ENCODE data around the gene DMWD. TPM values are rescaled to one million over a fixed set of nuclear protein-coding genes. Genes with fewer than 3 reads are reported as not detected.
A peak's percentile ranks its signal among the peaks of the same experiment; 100 is the strongest.

The DMWD gene
- total RNA-seq, 1 donor from 2014 or later, result 20.4 TPM

GRCh38 chr19:45772912-45773311, 19.7 kb downstream of the DMWD start:
- Histone ChIP-seq H3K9ac (ENCODE audit: low read depth in 1 of 3, low read length in 3 of 3) (no peak overlapping the region), H3K9me3 (ENCODE audit: control insufficient read depth in 3 of 3, low read length in 3 of 3) (no peaks in the 10 kb centered on the region), H3K4me3 (ENCODE audit: low read length in 3 of 3) (no peak overlapping the region), H3K36me3 (ENCODE audit: control insufficient read depth in 3 of 3, insufficient read depth in 3 of 3, low read length in 3 of 3) (peaks cover 19 to 37% (median 35%) of the 10 kb centered on the region in 3 donors), H3K4me1 (ENCODE audit: control insufficient read depth in 3 of 3, insufficient read depth in 3 of 3, low read length in 3 of 3) (peaks cover 12 to 35% (median 16%) of the 10 kb centered on the region in 3 donors), H3K27me3 (ENCODE audit: control insufficient read depth in 3 of 3, insufficient read depth in 3 of 3, low read length in 3 of 3) (no peaks in the 10 kb centered on the region), H3K27ac (ENCODE audit: low read depth, low read length) (no peak overlapping the region)

DNA sequence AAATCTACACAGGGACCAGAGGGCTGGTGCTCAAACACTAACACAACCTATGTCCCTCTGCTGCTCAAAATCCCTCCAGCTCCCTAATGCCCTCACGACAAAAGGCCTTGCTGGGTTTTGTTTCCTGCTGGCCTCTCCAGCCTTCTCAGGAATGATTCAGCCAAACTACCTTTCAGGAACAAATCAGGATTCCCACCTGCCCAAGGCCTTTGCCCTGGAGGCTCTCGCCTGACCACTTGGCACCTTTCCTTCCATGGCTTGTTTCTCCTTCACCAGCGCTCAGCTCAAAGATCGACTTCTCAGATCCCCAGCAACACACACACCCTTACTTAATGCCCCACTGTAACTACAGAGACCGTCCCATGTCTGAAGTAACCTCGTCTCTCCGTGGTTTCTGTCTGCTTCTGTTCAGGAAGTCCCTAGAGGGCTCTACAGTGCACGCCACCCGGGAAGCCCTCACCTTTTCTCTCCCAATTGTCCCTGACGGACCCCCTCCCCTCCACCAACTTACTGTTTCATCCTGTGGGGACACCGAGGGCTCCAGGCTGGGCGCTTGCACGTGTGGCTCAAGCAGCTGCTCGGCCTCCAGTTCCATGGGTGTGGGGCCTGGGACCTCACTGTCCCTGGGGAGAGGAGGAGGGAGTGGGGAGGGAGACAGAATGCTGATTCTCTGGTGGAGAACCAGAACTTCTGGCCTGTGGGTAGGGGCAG, 20.4 kb downstream of the DMWD start:
- Histone ChIP-seq H3K4me1 (ENCODE audit: control insufficient read depth in 3 of 3, insufficient read depth in 3 of 3, low read length in 3 of 3) (peaks cover 15 to 41% (median 16%) of the 10 kb centered on the region in 3 donors), H3K9me3 (ENCODE audit: control insufficient read depth in 3 of 3, low read length in 3 of 3) (no peaks in the 10 kb centered on the region), H3K9ac (ENCODE audit: low read depth in 1 of 3, low read length in 3 of 3) (peak overlapping the region in 1 of 3 donors; percentile 40), H3K36me3 (ENCODE audit: control insufficient read depth in 3 of 3, insufficient read depth in 3 of 3, low read length in 3 of 3) (peaks cover 13 to 31% (median 29%) of the 10 kb centered on the region in 3 donors), H3K27me3 (ENCODE audit: control insufficient read depth in 3 of 3, insufficient read depth in 3 of 3, low read length in 3 of 3) (no peaks in the 10 kb centered on the region), H3K27ac (ENCODE audit: low read depth, low read length) (no peak overlapping the region), H3K4me3 (ENCODE audit: low read length in 3 of 3) (no peak overlapping the region)

GRCh38 chr19:45771311-45771933, 21.2 kb downstream of the DMWD start:
- Histone ChIP-seq H3K9me3 (ENCODE audit: control insufficient read depth in 3 of 3, low read length in 3 of 3) (no peaks in the 10 kb centered on the region), H3K9ac (ENCODE audit: low read depth in 1 of 3, low read length in 3 of 3) (peak overlapping the region in 2 of 3 donors; percentile 34 to 79), H3K36me3 (ENCODE audit: control insufficient read depth in 3 of 3, insufficient read depth in 3 of 3, low read length in 3 of 3) (peaks cover 6 to 22% (median 20%) of the 10 kb centered on the region in 3 donors), H3K27me3 (ENCODE audit: control insufficient read depth in 3 of 3, insufficient read depth in 3 of 3, low read length in 3 of 3) (no peaks in the 10 kb centered on the region), H3K4me3 (ENCODE audit: low read length in 3 of 3) (peak overlapping the region in 2 of 3 donors; percentile 22 to 54), H3K27ac (ENCODE audit: low read depth, low read length) (peak overlapping the region; percentile 93), H3K4me1 (ENCODE audit: control insufficient read depth in 3 of 3, insufficient read depth in 3 of 3, low read length in 3 of 3) (peaks cover 23 to 50% (median 24%) of the 10 kb centered on the region in 3 donors)

DNA sequence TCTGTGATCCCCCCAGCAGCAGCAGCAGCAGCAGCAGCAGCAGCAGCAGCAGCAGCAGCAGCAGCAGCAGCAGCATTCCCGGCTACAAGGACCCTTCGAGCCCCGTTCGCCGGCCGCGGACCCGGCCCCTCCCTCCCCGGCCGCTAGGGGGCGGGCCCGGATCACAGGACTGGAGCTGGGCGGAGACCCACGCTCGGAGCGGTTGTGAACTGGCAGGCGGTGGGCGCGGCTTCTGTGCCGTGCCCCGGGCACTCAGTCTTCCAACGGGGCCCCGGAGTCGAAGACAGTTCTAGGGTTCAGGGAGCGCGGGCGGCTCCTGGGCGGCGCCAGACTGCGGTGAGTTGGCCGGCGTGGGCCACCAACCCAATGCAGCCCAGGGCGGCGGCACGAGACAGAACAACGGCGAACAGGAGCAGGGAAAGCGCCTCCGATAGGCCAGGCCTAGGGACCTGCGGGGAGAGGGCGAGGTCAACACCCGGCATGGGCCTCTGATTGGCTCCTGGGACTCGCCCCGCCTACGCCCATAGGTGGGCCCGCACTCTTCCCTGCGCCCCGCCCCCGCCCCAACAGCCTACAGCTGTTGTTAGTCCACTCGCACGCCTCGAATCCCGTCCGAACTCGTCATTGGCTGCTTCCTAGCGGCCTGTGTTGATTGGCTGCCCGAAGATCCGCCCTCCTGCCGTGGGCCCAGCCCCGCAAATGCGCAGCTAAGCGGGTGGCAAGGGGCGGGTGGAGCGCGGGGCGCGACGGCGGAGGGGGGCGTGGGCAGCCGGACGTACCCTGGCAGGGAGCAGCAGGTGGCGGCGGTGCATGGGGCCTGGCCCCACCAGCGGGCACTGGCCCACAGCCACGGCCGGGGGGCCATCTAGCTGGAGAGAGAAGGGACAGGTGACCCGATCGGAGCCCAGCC, 22.2 kb downstream of the DMWD start:
- Histone ChIP-seq H3K9ac (ENCODE audit: low read depth in 1 of 3, low read length in 3 of 3) (peak overlapping the region; percentile 57 to 90 (median 76)), H3K36me3 (ENCODE audit: control insufficient read depth in 3 of 3, insufficient read depth in 3 of 3, low read length in 3 of 3) (peaks cover 7 to 25% (median 19%) of the 10 kb centered on the region in 3 donors), H3K27ac (ENCODE audit: low read depth, low read length) (peak overlapping the region; percentile 93), H3K9me3 (ENCODE audit: control insufficient read depth in 3 of 3, low read length in 3 of 3) (no peaks in the 10 kb centered on the region), H3K27me3 (ENCODE audit: control insufficient read depth in 3 of 3, insufficient read depth in 3 of 3, low read length in 3 of 3) (no peaks in the 10 kb centered on the region), H3K4me3 (ENCODE audit: low read length in 3 of 3) (peak overlapping the region; percentile 74 to 95 (median 91)), H3K4me1 (ENCODE audit: control insufficient read depth in 3 of 3, insufficient read depth in 3 of 3, low read length in 3 of 3) (peaks cover 29 to 60% (median 34%) of the 10 kb centered on the region in 3 donors)

DNA sequence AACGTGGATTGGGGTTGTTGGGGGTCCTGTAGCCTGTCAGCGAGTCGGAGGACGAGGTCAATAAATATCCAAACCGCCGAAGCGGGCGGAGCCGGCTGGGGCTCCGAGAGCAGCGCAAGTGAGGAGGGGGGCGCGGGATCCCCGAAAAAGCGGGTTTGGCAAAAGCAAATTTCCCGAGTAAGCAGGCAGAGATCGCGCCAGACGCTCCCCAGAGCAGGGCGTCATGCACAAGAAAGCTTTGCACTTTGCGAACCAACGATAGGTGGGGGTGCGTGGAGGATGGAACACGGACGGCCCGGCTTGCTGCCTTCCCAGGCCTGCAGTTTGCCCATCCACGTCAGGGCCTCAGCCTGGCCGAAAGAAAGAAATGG, 22.8 kb downstream of the DMWD start:
- H3K36me3 ChIP-seq (ENCODE audit: control insufficient read depth in 3 of 3, insufficient read depth in 3 of 3, low read length in 3 of 3), result peaks cover 7 to 25% (median 19%) of the 10 kb centered on the region in 3 donors
- H3K9ac ChIP-seq (ENCODE audit: low read depth in 1 of 3, low read length in 3 of 3), result peak overlapping the region; percentile 57 to 90 (median 76)
- H3K9me3 ChIP-seq (ENCODE audit: control insufficient read depth in 3 of 3, low read length in 3 of 3), result no peaks in the 10 kb centered on the region
- peaks cover 34 to 66% (median 40%) of the 10 kb centered on the region in 3 donors for H3K4me1 ChIP-seq (ENCODE audit: control insufficient read depth in 3 of 3, insufficient read depth in 3 of 3, low read length in 3 of 3)
- H3K4me3 ChIP-seq (ENCODE audit: low read length in 3 of 3), result peak overlapping the region; percentile 74 to 95 (median 91)
- H3K27me3 ChIP-seq (ENCODE audit: control insufficient read depth in 3 of 3, insufficient read depth in 3 of 3, low read length in 3 of 3), result no peaks in the 10 kb centered on the region
- H3K27ac ChIP-seq (ENCODE audit: low read depth, low read length), result peak overlapping the region; percentile 93

GRCh38 chr19:45768984-45769782, 23.5 kb downstream of the DMWD start, which contains the start of gene SIX5:
SIX5 (minus strand) TSS chr19:45769252; CDS start chr19:45768844, 408 bp downstream.
- Histone ChIP-seq H3K4me3 (ENCODE audit: low read length in 3 of 3) (peak within 1 kb of the TSS; percentile 79 to 95 (median 91)), H3K4me1 (ENCODE audit: control insufficient read depth in 3 of 3, insufficient read depth in 3 of 3, low read length in 3 of 3) (peaks cover 40 to 72% (median 46%) of the 10 kb centered on the region in 3 donors), H3K27me3 (ENCODE audit: control insufficient read depth in 3 of 3, insufficient read depth in 3 of 3, low read length in 3 of 3) (no peaks in the 10 kb centered on the region)

DNA sequence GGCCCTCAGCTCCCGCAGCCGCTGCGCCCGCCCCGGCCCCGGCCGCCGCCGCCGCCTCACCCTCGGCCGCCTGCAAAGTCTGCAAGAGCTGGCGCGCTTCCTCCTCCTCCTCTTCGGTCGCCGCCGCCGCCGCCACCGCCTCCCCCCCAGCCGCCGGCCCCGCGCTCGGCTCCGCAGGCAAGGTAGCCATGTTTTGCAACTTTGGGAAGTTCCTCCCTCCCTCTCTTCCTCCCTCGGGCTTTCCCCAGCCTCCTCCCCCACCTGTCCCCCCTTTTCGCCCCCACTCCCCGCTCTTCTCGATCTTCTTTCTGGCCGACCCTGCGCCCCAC, 24.0 kb downstream of the DMWD start:
- H3K9me3 ChIP-seq (ENCODE audit: control insufficient read depth in 3 of 3, low read length in 3 of 3), result no peaks in the 10 kb centered on the region
- H3K9ac ChIP-seq (ENCODE audit: low read depth in 1 of 3, low read length in 3 of 3), result peak overlapping the region; percentile 77 to 90 (median 85)
- H3K4me1 ChIP-seq (ENCODE audit: control insufficient read depth in 3 of 3, insufficient read depth in 3 of 3, low read length in 3 of 3), result peaks cover 45 to 77% (median 52%) of the 10 kb centered on the region in 3 donors
- peaks cover 6 to 20% (median 16%) of the 10 kb centered on the region in 3 donors for H3K36me3 ChIP-seq (ENCODE audit: control insufficient read depth in 3 of 3, insufficient read depth in 3 of 3, low read length in 3 of 3)
- H3K4me3 ChIP-seq (ENCODE audit: low read length in 3 of 3), result peak overlapping the region; percentile 74 to 95 (median 91)
- no peaks in the 10 kb centered on the region for H3K27me3 ChIP-seq (ENCODE audit: control insufficient read depth in 3 of 3, insufficient read depth in 3 of 3, low read length in 3 of 3)
- H3K27ac ChIP-seq (ENCODE audit: low read depth, low read length), result peak overlapping the region; percentile 93

More at GRCh38 chr19:45768984-45769782, 23.5 kb downstream of the DMWD start, which contains the start of gene SIX5:
- Histone ChIP-seq H3K9me3 (ENCODE audit: control insufficient read depth in 3 of 3, low read length in 3 of 3) (no peaks in the 10 kb centered on the region), H3K36me3 (ENCODE audit: control insufficient read depth in 3 of 3, insufficient read depth in 3 of 3, low read length in 3 of 3) (peaks cover 6 to 21% (median 16%) of the 10 kb centered on the region in 3 donors), H3K27ac (ENCODE audit: low read depth, low read length) (peak within 1 kb of the TSS; percentile 93), H3K9ac (ENCODE audit: low read depth in 1 of 3, low read length in 3 of 3) (peak within 1 kb of the TSS; percentile 81 to 92 (median 90))

DNA sequence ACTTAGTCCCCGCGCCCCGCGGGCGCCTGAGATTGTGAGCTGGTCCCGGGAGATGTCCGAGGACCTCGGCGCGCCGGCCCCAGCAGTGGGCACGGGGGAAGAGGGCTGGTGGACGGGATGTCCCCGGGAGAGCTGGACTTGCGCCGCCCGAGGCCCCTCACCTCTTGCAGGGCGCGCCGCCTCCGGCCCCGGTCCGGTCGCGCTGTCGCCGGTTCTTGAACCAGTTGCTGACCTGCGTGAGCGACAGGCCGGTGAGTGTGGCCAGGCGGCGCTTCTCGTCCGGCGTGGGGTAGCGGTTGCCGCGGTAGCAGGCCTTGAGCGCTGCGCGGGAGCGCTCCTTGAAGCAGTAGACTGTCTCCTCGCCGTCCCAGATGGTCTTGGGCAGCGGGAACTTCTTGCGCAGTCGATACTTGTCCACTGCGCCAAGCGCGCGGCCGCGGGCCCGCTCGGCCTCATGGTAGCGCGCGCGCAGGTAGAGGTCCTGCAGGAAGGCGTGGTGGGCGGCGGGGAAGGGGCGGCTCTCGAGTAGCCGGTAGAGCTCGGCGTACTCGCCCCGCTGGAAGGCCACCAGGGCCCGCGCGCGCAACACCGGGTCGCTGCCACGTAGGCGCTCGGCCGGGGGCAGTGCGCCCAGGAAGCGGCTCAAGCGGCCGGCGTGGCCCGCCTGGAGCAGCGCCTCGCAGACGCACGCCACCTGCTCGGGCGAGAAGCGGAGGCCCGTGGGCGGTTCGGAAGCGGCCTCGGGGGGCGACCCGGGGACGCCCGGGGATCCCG, 24.6 kb downstream of the DMWD start:
- Histone ChIP-seq H3K36me3 (ENCODE audit: control insufficient read depth in 3 of 3, insufficient read depth in 3 of 3, low read length in 3 of 3) (peaks cover 6 to 15% (median 14%) of the 10 kb centered on the region in 3 donors), H3K9me3 (ENCODE audit: control insufficient read depth in 3 of 3, low read length in 3 of 3) (no peaks in the 10 kb centered on the region), H3K9ac (ENCODE audit: low read depth in 1 of 3, low read length in 3 of 3) (peak overlapping the region; percentile 81 to 92 (median 90)), H3K4me3 (ENCODE audit: low read length in 3 of 3) (peak overlapping the region; percentile 79 to 91 (median 87)), H3K27ac (ENCODE audit: low read depth, low read length) (peak overlapping the region; percentile 93), H3K4me1 (ENCODE audit: control insufficient read depth in 3 of 3, insufficient read depth in 3 of 3, low read length in 3 of 3) (peaks cover 46 to 73% (median 53%) of the 10 kb centered on the region in 3 donors), H3K27me3 (ENCODE audit: control insufficient read depth in 3 of 3, insufficient read depth in 3 of 3, low read length in 3 of 3) (no peaks in the 10 kb centered on the region)

All from skeletal muscle tissue (tissue), 4 donors.